Lower leg skin (tissue), 3 donors: ENCODE results near the gene TIAM2.

Experiments used
- POLR2A ChIP-seq, 2 donors: fragments of 450-650 bp; IDR thresholded peaks; one replicate each; pipeline ENCODE4 v1.6.1; 2016 to 2017; ENCODE audit warnings: antibody characterized with exemption in 2 of 2, mild to moderate bottlenecking in 1 of 2, moderate library complexity in 1 of 2
- TF ChIP-seq, protein P1 (sequence below), 3 donors: fragments of 450-650 bp; IDR thresholded peaks; one replicate each; pipeline ENCODE4 v1.5.1; 2016; ENCODE audit warnings: antibody characterized with exemption in 3 of 3, mild to moderate bottlenecking in 3 of 3, moderate library complexity in 2 of 3

DNA sequence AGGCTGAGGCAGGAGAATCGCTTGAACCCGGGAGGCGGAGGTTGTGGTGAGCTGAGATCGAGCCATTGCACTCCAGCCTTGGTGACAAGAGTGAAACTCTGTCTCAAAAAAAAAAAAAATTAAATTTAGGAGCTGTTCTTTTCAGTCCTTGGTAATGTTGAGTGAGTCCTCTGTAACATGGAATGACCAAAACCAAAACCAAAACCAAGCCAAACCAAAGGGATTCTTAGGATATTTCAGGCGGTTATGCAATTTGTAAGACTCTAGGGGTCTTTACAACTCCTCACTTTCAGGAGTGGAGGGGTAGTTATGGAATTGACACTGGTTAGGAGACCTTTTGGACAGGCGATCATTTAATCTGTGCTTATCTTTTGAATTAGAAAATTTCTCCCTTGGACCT is 15.8 kb downstream of the TIAM2 start:
- TF ChIP-seq POLR2A (IDR thresholded peaks at IDR 0.05) = no peak
- TF ChIP-seq, protein P1, sequence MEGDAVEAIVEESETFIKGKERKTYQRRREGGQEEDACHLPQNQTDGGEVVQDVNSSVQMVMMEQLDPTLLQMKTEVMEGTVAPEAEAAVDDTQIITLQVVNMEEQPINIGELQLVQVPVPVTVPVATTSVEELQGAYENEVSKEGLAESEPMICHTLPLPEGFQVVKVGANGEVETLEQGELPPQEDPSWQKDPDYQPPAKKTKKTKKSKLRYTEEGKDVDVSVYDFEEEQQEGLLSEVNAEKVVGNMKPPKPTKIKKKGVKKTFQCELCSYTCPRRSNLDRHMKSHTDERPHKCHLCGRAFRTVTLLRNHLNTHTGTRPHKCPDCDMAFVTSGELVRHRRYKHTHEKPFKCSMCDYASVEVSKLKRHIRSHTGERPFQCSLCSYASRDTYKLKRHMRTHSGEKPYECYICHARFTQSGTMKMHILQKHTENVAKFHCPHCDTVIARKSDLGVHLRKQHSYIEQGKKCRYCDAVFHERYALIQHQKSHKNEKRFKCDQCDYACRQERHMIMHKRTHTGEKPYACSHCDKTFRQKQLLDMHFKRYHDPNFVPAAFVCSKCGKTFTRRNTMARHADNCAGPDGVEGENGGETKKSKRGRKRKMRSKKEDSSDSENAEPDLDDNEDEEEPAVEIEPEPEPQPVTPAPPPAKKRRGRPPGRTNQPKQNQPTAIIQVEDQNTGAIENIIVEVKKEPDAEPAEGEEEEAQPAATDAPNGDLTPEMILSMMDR (IDR thresholded peaks at IDR 0.05) = no peak
